AG09319 (cell line): ENCODE measurements around the gene CACNA1B.

Source experiments
- DNase-seq: peaks from one replicate; pipeline ENCODE4 v3.0.0-alpha.2; 2010; ENCODE audit warnings: low read depth; ENCODE audit errors: extremely low read depth
- CTCF ChIP-seq: IDR thresholded peaks from 2 replicates; pipeline ENCODE4 v1.5.1; 2011; ENCODE audit warnings: low read depth, mild to moderate bottlenecking, inconsistent platforms, low read length, moderate library complexity

Gene CACNA1B

GRCh38 chr9:137878146-137878941 lies 762 bp downstream of the CACNA1B start:
- no peak for TF ChIP-seq CTCF
- DNase-seq, result no peak

- DNase-seq, result no peak
These were observed 1.5 kb downstream of the CACNA1B start for GRCh38 chr9:137879052-137879451.

GRCh38 chr9:137879566-137880150 lies 2.1 kb downstream of the CACNA1B start:
- TF ChIP-seq CTCF, result no peak
- DNase-seq, result no peak

More at GRCh38 chr9:137879052-137879451, 1.5 kb downstream of the CACNA1B start:
- TF ChIP-seq CTCF, result no peak

- DNase-seq, result no peak
- TF ChIP-seq CTCF, result no peak
These were observed 2.8 kb downstream of the CACNA1B start for GRCh38 chr9:137880160-137880975.

- no peak for DNase-seq
- TF ChIP-seq CTCF, result no peak
These were observed 3.5 kb downstream of the CACNA1B start for GRCh38 chr9:137880976-137881530.

- TF ChIP-seq CTCF, result no peak
- no peak for DNase-seq
These were observed 4.3 kb downstream of the CACNA1B start for GRCh38 chr9:137881591-137882505.
